Measurements from ENCODE around the gene C1RL.
"Not testable (repeated sequence)": the region's sequence is repeated elsewhere in the genome, so short reads cannot be mapped to it uniquely, and the experiment has no call there.

C1RL gene

GRCh38 chr12:7116196-7116595 is 7.2 kb upstream of the C1RL start:
- no peak for DNase-seq

DNA sequence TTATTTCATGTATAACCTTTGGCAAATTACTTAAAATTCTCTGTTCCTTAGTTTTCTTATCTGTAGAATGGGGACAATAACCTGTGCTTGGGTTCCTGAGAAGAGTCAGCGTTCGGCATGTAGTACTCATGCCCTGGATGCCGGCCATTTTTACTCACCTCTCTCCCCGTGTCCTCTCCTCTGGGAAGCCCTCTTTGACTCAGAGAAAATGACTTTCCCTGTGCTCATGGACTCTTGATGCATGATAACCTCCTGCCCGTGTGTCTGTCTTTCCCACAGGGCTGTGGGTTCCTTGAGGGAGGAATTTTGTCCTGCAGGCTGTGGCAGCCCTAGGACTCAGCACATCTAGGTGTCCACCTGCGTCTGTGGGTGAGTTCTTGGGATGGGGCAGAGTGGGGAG is 5.8 kb upstream of the C1RL start:
- no peak for DNase-seq

DNA sequence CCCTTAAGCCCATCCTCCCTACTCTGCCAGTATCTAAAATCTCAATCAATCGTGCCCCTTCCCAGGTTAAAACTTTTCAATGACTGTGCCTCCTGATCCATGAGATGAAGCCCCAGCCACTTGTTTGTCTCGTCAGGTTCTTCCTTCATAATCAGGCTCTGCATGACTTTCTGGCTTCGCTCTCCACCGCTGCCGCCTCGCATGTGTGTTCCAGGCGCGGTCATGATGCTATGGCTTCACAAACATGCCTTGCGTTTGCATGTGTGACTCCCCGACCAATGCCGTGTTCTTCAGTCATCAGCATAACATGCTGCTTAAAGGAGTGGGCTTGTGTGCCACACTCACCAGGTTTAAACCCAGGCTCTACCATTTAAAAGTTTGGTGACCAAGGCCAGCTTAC is 5.0 kb upstream of the C1RL start:
- no peak for DNase-seq

GRCh38 chr12:7113389-7113871 is 4.4 kb upstream of the C1RL start:
- peak in 1 of 56 donors; percentile 45 for DNase-seq

GRCh38 chr12:7112041-7112440 is 3.0 kb upstream of the C1RL start:
- no peak for DNase-seq

DNA sequence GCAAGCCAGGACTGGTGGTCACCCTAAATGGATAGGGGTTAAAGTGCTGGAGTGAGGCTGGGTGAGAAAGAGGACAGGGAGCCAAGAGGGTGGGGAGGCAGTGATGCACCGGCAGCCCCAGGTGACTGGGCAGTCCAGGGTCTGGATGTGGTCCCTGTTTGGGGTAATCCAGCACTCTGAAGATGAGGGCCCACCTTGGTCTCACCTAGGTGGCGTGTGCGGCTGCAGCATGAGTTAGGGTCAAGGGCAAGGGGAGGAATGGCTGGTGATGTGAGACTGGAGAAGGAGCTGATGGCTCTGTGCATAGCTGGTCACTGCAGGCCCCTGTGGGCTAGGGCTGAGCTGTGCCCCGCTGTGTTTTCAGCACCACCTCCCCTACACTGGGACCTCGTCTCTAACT is 1.6 kb upstream of the C1RL start:
- DNase-seq, result no peak

GRCh38 chr12:7109572-7109920 is 532 bp upstream of the C1RL start:
- no peak for DNase-seq

DNA sequence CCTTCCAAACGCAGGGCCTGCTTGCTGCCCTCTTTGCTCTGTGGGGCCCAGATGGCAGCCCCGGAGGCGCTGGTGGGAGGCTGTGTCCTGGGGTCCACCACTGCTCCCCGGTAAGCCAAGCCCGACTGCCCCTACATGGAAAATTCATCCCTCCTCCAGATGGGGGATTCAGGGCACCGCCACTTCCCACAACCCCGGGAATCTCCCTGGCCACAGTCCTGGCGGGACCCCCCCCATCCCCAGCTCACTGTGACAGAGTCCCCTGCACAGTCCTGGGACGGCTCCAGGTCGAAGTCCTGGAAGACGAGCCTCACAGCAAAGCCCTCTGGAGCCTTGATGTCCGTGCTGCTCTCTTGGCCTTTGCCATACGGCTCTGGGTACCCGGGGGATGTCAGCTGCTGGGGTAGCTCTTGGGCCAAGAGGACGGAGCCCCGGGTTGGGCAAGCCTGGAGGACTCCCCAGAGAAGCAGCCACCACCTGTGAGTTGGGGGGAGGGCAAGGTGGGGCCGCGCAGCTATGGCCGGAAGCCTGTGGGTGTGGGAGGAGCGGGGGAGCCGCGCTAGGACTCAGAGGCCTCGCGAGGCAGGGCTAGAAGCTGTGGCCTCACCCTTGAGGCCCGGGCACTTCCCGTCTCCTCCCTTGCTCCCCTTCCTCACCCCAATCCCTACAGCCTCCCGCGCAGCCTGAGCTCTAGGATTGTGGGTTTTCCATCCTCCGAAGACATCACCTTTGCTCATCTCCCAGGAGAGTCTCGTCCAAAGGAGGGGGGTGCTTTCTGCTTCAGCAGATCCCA is 815 bp downstream of the C1RL start:
- peak in 1 of 56 donors; percentile 27 for DNase-seq

- DNase-seq, result no peak
Measured at GRCh38 chr12:7107636-7108002, 1.4 kb downstream of the C1RL start.

GRCh38 chr12:7107181-7107580 is 1.8 kb downstream of the C1RL start:
- not testable (repeated sequence) for DNase-seq

GRCh38 chr12:7106082-7106481 is 2.9 kb downstream of the C1RL start:
- DNase-seq, result no peak

DNA sequence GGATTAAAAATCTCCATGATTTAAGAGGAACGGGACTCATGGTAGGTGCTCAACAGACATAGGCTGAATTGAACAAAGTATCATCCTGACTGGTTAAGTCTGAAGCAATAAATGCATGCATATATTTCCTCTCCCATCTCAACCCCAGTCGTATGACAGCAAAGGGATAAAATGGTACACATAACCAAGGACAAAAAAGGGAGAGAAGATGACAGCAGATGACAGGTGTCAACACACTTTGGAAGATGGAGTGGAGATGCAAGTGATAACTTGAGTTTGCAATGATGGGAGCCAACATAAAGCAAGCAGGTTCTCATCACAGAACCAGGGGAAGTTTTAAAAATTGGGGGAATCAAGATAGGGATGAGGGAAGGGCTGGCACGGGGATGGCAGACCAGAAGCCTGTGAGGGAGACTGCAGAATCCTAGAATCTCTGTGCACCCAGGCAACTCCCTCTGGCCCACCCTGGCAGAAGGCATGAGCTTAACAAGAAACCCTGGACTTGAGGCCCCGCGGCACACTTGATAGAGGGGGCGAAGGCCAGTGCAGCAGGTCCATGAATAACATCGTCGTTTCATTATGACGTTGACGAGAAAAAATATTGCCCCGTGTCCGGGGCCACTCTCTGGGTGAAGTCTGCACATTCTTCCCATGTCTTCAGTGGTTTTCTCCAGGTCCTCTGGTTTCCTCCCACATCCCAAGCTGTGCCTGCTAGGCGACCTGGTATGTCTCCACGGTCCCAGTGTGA is 5.0 kb downstream of the C1RL start:
- DNase-seq, result no peak

- no peak for DNase-seq
Measured at GRCh38 chr12:7102582-7102981, 6.4 kb downstream of the C1RL start.

GRCh38 chr12:7101694-7102131 is 7.3 kb downstream of the C1RL start:
- DNase-seq, result no peak

- no peak for DNase-seq
Measured at GRCh38 chr12:7101047-7101693, 7.8 kb downstream of the C1RL start.

DNA sequence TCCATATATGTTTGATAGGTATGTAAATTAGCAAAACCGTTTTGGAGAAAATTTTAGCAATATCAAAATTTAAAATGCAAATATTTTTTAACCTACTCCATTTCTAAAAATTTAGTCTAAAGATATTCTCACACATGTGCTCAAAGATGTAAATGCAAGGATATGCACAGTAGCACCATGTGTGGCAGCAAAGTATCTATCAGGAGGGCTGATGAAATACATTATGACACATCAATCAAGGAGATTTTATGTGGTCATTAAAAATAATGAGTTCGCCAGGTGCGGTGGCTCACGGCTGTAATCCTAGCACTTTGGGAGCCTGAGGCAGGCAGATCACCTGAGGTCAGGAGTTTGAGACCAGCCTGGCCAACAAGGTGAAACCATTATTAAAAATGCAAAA is 8.8 kb downstream of the C1RL start:
- no peak for DNase-seq

- DNase-seq, result no peak
Measured at GRCh38 chr12:7099290-7099996, 9.6 kb downstream of the C1RL start.

DNA sequence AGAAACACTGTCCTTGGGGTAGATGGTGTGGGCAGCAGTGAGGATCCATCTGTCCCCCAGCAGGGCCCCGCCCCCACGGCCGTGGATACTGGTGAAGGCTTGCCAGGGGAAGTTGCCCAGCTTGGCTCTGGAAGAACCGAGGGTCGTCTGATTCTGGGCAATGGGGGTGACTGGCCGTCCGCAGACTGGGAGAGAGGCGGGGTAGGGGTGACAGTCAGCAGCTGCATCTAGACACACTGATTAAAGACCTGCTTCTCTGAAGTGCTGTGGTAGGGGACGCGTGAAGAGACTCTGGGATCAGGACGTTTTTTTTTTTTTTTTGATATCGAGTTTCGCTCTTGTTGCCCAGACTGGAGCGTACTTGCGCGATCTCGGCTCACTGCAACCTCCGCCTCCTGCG is 12.0 kb downstream of the C1RL start:
- no peak for DNase-seq

DNA sequence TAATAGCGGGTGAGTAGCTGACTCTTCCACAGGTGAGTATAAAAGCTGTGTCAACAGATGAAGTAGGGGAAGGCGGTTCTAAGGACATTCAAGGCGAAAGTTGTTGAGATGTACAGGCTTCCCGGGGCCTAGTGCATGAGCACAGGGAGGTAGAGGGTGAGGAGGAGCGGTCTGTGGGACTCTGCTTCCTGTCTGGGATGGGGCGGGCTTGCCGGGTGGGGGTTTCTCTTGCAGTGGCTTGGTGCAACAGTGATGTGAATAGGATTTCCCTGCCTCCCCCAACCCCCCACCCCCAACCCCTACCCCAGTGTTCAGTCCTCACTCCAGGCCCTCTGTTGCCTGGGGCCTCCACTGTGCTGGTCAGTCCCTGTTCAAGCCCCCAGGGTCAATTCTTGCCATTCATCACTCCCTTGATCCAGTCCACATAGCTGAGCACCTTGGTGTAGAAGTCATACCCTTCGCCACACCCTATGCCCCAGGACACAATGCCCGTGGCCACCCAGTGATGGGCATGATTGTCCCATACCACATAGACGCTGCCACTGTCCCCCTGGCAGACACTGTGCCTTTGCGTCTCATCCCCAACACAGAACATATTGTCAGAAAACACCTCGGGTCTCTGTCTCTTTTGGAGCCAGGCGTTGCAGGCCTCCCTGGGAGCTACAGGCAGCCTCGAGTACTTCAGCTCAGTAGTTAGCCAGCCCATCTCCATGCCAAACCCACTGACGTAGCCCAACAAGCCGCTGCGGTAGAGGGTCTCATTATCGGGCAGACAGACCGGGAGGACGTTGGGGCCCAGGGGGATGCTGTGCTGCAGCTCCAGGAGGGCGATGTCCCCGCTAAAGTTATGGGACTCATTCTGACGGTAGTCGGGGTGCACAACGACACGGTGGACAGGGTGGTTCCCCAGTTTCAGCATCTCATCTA is 12.7 kb downstream of the C1RL start:
- DNase-seq, result no peak

DNA sequence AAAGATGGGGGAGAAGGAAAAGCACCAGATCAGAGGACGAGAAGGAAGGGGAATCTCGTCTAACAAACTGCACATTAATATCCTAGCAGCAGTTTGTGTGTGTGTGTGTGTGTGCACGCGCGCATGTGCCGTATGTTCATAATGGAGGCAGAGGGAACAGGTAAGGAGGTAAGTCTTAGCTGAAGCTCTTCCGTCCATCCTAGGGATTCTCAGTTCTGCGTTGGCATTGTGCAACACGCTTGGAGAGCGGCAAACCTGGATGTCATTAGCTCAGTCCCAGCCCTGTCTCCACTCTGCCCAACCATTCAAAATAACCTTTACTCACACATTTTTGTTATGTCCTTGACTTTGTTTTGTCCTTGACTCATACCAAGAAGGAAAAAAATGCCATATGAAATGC is 15.1 kb downstream of the C1RL start:
- no peak for DNase-seq

- DNase-seq, result no peak
Measured at GRCh38 chr12:7093486-7093885, 15.5 kb downstream of the C1RL start.
